NCI-H1105 treated with DMSO at 0.1 percent for 48 hours (cell line): ENCODE measurements around the gene JMJD1C.

Source experiments
- DNase-seq: peaks from one replicate; lab custom pipeline; 2025; lab: John Stamatoyannopoulos, UW

The JMJD1C gene

GRCh38 chr10:63436225-63436624 is 29.6 kb downstream of the JMJD1C start:
- no peak for DNase-seq

GRCh38 chr10:63434866-63435854 is 30.6 kb downstream of the JMJD1C start:
- no peak for DNase-seq

GRCh38 chr10:63431962-63432797 is 33.6 kb downstream of the JMJD1C start:
- DNase-seq, result no peak

- DNase-seq, result no peak
These were observed 34.8 kb downstream of the JMJD1C start for GRCh38 chr10:63430999-63431356.

- DNase-seq, result no peak
These were observed 35.4 kb downstream of the JMJD1C start for GRCh38 chr10:63430091-63430998.

GRCh38 chr10:63429281-63429680 is 36.5 kb downstream of the JMJD1C start:
- no peak for DNase-seq

GRCh38 chr10:63427013-63427412 is 38.8 kb downstream of the JMJD1C start:
- no peak for DNase-seq

GRCh38 chr10:63425512-63425911 is 40.3 kb downstream of the JMJD1C start:
- no peak for DNase-seq

GRCh38 chr10:63424576-63424975 is 41.2 kb downstream of the JMJD1C start:
- no peak for DNase-seq

GRCh38 chr10:63423494-63423893 is 42.3 kb downstream of the JMJD1C start:
- no peak for DNase-seq

- no peak for DNase-seq
These were observed 44.2 kb downstream of the JMJD1C start for GRCh38 chr10:63421591-63421990.

GRCh38 chr10:63416376-63416775 is 49.4 kb downstream of the JMJD1C start:
- DNase-seq, result no peak

GRCh38 chr10:63415640-63416244 is 50.0 kb downstream of the JMJD1C start:
- DNase-seq, result no peak

- DNase-seq, result no peak
These were observed 51.1 kb downstream of the JMJD1C start for GRCh38 chr10:63414481-63415260.

GRCh38 chr10:63413429-63413828 is 52.3 kb downstream of the JMJD1C start:
- no peak for DNase-seq

GRCh38 chr10:63412304-63412703 is 53.5 kb downstream of the JMJD1C start:
- no peak for DNase-seq

- no peak for DNase-seq
These were observed 55.1 kb downstream of the JMJD1C start for GRCh38 chr10:63410633-63411032.

- no peak for DNase-seq
These were observed 56.2 kb downstream of the JMJD1C start for GRCh38 chr10:63409465-63410027.

- no peak for DNase-seq
These were observed 58.6 kb downstream of the JMJD1C start for GRCh38 chr10:63407136-63407662.
